Activated CD4-positive, CD25-positive, alpha-beta regulatory T cell treated with anti-CD3 and anti-CD28 coated beads, Interleukin-2, amount 50 U/mL, for 16 hours (primary cell): ENCODE data around the gene LASP1.
A peak's percentile ranks its signal among the peaks of the same experiment; 100 is the strongest.
"Not testable (repeated sequence)": the region's sequence is repeated elsewhere in the genome, so short reads cannot be mapped to it uniquely, and the experiment has no call there.

ENCODE experiments used
- DNase-seq: peaks from one replicate; pipeline ENCODE4 v3.0.0-alpha.2; 2020; ENCODE audit warnings: low read depth, low spot score

Gene LASP1

DNA sequence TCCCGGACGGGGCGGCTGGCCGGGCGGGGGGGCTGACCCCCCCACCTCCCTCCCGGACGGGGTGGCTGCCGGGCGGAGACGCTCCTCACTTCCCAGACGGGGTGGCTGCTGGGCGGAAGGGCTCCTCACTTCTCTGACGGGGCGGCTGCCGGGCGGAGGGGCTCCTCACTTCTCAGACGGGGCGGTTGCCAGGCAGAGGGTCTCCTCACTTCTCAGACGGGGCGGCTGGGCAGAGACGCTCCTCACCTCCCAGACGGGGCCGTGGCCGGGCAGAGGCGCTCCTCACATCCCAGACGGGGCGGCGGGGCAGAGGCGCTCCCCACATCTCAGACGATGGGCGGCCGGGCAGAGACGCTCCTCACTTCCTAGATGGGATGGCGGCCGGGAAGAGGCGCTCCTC lies 60.9 kb downstream of the LASP1 start:
- not testable (repeated sequence) for DNase-seq

DNA sequence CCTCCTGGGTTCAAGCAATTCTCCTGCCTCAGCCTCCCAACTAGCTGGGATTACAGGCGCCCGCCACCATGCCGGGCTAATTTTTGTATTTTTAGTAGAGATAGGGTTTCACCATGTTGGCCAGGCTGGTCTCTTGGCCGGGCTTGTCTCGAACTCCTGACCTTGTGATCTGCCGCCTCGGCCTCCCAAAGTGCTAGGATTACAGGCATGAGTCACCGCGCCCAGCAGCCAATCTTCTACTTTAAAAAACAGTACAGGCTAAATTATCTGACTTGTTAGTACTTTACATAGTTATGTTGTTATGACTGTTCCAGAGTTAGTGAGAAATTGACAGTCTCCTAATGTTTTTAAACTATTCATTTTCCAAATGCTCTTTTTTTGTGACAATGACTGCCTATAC lies 64.1 kb downstream of the LASP1 start:
- DNase-seq, result not testable (repeated sequence)

DNA sequence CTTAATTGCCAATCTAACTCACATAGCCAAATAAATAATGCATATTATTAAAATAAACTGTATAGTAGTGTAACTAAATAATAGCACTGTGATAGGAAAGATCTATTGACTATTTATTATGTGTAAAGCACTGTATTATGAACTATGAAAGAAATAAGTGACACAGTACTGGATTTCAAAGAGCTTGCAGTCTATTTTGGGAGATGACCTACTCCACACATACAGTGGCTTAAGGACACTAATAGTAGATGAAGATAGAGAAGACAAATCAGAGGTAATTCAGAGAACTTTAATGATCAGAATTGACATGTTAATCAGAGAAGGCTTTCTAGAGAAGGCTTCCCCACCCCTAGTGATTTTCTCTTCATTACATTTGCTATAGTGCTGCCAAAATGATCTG lies 70.1 kb downstream of the LASP1 start:
- no peak for DNase-seq

DNA sequence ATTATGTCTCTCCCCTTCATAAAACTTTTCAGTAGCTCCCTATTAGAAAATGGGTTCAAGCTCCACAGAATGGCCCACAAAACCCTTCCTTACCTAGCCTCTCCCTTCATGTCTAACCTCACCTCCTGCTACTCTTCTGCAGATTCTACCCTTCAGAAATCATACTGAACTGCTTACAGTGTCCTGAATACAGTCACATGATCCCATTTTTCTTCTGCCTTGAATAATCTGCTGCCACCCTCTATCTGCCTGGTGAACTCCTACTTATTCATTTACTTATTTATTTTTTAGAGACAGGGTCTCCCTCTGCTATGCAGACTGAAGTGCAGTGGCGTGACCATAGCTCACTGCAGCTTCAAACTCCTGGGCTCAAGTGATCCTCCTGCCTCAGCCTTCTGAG lies 70.5 kb downstream of the LASP1 start:
- no peak for DNase-seq

DNA sequence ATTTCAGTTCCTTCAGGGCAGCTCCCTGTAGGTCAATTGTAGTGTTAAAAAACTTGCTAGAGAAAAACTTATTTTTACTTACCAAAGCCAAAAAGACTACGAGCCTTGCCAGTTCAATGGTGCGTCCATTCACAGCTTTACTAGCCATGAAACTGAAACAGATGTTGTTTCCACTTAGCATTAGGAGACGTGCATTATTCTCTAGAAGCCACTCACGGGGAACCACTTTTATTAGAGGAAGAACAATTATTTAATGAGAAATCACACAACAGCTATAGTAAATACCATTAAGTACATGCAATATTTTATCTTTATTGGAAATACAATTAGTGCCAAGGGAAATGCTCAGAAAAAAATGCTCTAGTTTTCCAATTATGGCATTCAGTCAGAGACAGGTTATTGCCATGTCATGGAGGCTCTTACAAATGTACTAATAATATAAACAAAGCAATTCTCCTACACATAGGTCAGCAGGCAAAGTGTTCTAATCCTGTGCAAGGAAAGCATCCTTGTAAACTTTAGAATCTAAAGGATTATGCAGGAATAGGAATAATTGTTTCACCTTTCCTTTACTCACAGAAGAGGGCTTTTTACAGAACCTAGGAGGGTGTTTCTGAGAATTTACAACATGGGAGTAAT lies 73.0 kb downstream of the LASP1 start:
- DNase-seq, result no peak

DNA sequence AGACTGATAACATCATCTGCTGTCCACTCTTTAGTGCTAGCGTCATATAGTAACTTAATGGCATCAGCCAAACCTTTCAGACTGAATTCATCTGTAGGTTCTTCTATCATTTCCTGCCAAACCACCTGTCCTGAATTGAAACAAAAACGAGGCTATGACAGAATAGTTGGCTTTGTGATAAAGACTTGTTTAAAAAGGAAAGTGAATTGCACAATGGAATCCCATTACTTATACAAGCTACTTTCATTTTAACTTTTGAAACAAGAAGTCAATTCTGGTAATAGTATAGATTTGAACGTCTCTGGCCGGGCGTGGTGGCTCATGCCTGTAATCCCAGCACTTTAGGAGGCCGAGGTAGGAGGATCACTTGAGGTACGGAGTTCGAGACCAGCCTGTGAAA lies 73.7 kb downstream of the LASP1 start:
- DNase-seq, result no peak

DNA sequence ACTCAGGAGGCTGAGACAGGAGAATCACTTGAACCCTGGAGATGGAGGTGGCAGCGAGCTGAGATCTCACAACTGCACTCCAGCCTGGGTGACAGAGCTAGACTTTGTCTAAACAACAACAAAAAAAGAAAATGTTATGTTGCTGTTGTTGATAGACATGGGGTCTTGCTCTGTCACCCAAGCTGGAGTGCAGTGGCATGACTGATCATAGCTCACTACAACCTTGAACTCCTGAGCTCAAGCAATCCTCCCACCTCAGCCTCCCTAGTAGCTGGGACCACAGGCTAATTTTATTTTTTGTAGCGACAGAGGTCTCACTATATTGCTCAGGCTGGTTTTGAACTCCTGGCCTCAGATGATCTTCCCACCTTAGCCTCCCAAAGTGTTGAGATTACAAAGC lies 77.3 kb downstream of the LASP1 start:
- no peak for DNase-seq

DNA sequence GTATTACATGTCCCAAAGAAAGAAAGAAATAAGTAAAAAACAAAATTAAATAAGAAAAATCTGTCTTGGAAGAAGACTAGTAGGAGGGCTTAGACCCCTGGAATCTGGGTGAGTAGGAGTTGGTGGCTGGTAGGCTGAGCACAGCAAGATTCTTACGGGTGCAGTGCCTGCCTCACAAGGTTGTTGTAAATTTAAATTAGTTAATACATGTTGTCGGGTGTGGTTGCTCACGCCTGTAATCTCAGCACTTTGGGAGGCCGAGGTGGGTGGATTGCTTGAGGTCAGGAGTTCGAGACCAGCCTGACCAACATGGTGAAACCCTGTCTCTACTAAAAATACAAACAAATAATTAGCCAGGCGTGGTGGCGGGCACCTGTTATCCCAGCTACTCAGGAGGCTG lies 83.9 kb downstream of the LASP1 start:
- DNase-seq, result not testable (repeated sequence)

DNA sequence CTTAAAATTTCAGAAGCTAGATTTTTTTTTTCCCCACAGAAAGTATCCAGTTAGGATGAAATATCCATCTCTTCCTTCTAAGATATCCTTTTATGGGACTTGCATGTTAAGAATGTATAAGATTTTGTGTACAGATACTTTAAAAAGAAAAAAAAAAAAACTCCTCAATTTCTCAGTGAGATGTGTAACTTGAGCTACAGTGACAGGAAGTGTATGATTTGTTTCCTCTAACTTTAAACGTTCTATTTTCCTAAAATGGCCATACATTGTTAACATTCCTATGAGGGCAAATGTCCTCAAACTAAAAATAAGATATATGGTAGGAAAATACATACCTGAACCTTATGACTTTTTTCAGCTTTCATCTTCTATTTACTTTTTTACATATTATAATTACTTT lies 88.5 kb downstream of the LASP1 start:
- DNase-seq, result no peak

DNA sequence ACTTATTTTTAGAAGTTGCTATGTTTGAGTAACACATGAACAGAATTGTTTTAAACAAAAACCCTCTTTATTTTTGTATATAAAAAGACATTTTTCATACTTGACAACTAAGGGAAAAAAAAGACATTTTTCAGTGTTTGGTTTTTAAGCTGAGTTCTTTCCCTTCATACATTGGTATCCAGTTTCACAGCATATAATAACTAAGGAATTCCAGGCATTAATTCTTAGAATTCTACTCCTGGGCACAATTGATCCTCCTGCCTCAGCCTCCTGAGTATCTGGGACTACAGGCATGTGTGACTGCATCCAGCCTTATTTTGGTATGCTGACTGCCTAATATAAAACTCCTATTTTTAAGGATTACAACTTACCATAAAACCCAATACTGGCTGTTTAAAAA lies 88.9 kb downstream of the LASP1 start:
- DNase-seq, result no peak

DNA sequence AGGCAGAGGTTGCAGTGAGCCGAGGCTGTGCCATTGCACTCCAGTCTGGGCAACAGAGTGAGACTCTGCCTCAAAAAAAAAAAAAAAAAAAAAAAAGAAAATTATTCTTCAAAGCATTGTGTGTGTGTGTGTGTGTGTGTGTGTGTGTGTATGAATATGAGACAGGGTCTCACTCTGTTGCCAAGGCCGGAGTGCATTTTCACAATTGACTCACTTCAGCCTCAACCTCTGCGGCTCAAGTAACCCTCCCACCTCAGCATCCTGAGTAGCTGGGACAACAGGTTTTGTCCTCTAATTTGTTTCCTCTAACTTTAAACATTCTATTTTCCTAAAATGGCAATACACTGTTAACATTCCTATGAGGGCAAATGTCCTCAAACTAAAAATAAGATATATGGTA lies 89.7 kb downstream of the LASP1 start:
- no peak for DNase-seq

DNA sequence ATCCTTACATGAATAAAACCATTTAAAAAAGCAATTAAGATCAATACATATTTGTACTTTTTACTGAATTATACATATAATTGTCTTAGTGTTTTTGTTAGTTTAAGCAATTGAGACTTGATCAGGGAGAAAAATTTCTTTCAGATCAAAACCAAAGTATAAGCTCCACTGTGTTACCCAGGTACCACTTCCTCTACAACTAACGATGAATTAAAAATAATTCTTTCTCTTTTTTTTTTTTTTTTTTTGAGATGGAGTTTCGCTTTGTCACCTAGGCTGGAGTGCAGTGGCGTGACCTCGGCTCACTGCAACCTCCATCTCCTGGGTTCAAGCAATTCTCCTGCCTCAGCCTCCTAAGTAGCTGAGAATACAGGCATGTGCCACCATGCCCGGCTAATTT lies 90.5 kb downstream of the LASP1 start:
- DNase-seq, result no peak

DNA sequence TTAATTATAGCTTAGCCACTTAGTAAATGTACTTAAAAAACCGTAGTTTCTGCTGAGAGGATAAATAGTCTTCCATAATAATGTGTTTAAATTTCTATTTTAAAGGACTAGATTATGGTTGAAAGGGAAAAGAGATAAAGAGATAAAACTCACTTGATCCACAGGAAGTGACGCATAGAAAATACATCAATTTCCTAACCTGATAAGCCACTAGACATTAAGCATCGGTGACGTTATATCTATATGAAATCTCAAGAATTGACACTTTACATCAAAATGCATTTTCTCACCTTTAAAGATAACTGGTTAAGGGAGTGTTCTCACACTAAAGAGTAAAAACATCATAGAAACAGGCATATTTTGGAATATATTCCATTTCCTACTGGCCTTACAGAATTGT lies 91.6 kb downstream of the LASP1 start:
- no peak for DNase-seq

DNA sequence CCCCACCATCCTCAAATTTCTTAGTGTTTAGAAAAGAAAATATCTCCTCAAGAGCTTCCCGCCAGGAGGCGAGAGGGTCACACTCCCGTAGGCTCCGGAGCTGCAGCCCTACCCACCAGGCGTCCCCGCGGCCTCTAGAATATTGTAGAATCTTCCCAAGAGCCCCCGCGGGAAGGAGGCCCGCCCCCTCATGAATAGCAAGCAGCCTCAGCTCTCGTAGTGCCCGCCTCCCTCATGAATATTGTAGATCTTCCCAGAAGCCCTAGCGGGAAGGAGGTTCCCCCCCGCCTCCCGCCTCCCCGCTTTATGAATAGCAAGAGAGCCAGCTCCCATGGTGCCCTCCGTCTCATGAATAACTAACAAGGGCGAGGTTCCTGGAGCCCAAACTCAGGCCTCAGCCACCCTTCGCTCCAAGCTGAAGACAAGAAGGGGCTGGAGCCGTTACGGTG lies 97.5 kb downstream of the LASP1 start, which contains the start of gene FBXO47:
Gene FBXO47, minus strand, starts transcription at position 114 of the 449 bp plus-strand sequence. CDS start 4,378 bp downstream, outside the sequence.
- peak; percentile 68 for DNase-seq

DNA sequence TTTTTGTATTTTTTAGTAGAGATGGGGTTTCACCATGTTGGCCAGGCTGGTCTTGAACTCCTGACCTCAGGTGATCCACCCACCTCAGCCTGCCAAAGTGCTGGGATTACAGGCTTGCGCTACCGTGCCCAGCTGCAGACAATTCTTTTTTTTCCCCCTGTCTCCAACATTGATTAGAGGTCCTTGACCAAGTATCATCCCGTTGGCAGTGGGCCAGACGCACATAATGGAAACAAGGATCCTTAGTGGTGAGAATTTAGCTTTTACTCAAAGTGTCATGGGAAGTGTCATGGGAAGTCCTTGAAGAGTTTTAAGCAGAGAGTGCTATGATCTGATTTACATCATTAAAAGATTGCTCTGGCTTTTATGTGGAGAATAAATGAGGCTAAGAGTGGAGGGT lies 99.4 kb downstream of the LASP1 start:
- DNase-seq, result no peak

DNA sequence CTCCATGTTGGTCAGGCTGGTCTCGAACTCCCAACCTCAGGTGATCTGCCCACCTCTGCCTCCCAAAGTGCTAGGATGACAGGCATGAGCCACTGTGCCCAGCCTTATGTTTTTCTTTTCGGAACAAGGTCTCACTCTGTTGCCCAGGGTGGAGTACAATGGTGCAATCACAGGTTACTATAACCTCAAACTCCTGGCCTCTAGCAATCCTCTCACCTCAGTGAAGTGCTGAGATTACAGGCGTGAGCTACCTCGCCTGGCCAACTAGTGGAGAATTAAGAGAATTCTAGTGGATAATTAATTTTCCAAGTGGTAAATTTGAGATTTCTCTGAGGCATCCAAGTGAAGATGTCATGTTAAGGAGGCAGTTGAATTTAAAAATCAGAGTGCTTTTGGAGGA lies 100.3 kb downstream of the LASP1 start:
- no peak for DNase-seq

DNA sequence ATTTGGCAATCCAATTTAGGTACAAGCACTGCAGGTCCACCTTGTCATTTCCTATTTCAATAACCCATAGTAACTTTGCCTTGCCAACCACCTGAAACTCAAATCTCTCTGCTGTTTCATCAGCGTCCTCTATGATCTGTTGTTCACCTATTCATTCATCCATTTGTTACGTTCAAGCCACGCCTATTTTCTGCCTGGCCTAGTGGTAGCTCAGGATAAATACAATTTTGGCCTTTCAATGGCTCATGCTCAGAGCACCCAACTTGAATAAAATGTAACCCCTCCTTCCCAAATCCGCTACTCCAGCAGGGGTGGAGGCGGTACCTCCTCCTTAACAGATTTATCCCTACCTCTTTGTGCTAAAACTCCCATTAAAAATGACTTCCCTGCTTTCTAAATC lies 100.9 kb downstream of the LASP1 start:
- DNase-seq, result no peak
